ENCODE data around the gene USP11.
A peak's percentile ranks its signal among the peaks of the same experiment; 100 is the strongest.

The USP11 gene

DNA sequence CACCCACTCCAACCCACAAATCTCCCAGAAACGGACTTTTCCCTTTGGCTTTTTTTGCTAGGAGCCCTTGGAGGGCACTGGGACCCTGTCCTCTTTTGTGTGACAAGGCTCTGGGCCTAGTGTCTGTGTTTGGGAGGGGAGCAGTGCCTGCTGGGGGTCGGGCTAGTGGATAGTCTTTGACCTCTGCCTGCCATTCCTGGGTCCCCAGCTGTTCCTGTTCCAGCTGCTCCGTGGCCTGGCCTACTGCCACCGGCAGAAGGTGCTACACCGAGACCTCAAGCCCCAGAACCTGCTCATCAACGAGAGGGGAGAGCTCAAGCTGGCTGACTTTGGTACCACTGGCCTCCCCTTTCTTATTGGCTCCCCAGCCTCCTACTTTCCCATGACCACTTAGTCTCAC is 6.7 kb upstream of the USP11 start:
- DNase-seq: no peak

DNA sequence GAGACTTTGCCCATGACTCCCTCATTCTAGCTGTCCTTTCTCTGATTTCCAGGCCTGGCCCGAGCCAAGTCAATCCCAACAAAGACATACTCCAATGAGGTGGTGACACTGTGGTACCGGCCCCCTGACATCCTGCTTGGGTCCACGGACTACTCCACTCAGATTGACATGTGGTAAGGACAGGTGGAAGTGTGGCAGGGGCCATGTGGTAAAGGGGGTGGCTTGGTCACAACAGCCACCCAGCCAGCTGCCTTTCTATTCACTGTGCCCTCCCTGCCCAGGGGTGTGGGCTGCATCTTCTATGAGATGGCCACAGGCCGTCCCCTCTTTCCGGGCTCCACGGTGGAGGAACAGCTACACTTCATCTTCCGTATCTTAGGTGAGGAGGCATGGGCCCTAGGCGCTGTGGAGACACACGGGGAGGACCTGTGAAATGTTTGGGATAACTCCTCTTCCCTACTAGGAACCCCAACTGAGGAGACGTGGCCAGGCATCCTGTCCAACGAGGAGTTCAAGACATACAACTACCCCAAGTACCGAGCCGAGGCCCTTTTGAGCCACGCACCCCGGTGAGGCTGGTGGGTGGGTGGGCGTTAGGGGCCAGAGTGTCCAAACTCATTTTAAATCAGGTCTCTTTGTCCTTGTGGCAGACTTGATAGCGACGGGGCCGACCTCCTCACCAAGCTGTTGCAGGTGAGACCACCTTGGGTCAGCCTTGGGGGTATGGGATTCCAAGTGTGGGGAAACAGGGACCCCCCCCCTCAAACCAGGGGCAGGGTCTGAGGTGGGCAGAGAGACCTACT is 6.1 kb upstream of the USP11 start:
- no peak for DNase-seq

DNA sequence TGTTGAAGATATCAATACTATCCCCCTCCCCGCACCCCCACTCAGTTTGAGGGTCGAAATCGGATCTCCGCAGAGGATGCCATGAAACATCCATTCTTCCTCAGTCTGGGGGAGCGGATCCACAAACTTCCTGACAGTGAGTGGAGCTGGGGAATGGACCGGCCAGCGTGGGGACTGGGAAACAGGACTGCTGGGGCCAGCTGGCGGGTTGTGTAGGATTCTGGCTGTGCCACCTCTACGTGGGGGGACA is 5.5 kb upstream of the USP11 start:
- no peak for DNase-seq

DNA sequence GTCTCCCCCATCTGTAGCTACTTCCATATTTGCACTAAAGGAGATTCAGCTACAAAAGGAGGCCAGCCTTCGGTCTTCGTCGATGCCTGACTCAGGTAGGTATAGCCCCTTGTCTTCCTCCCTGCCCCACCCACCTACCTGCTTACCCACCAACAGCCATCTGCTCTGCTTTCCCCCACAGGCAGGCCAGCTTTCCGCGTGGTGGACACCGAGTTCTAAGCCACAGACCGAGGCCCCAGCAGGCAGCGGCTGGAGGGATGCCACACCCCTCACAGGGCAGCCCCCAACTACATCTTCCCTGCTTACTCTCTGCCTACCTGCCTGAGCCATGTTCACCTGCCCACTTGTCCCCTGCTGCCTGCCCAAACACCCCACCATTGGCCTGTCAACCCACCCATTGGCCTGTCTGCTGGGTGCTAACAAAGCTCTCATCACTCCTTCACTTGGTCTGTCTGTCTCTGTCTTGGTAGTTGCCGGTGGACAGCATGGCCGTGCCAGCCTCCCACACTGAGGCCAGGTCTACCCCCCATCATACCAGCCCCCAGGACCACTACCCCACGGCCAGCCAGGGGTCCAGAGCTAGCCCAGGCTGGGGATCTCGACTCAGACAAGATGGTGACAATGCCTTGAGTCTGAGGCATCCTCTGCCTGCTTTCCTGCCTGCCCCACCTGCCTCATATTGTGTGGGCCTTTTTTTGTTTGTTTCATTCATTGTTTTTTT is 4.1 kb upstream of the USP11 start:
- no peak for DNase-seq

DNA sequence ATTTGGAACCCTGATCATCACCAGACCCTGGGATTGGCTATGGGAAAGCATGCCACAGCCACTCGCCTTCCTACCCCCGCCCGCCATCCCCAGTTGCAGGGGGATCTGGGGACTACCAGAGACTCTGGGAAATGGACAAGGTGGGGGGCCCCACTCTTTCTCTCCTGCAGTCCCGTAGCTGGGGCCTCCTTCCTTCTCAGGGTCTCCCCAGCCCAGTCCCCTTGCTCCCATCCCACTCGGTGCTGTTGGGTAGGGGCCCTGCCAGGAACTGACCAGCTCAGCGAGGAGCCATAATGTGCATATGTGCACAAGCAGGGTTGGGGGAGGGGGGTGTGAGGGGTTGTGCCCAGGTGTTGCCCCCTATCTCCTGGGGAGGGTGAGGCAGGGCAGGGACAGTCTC is 3.4 kb upstream of the USP11 start:
- DNase-seq: no peak

DNA sequence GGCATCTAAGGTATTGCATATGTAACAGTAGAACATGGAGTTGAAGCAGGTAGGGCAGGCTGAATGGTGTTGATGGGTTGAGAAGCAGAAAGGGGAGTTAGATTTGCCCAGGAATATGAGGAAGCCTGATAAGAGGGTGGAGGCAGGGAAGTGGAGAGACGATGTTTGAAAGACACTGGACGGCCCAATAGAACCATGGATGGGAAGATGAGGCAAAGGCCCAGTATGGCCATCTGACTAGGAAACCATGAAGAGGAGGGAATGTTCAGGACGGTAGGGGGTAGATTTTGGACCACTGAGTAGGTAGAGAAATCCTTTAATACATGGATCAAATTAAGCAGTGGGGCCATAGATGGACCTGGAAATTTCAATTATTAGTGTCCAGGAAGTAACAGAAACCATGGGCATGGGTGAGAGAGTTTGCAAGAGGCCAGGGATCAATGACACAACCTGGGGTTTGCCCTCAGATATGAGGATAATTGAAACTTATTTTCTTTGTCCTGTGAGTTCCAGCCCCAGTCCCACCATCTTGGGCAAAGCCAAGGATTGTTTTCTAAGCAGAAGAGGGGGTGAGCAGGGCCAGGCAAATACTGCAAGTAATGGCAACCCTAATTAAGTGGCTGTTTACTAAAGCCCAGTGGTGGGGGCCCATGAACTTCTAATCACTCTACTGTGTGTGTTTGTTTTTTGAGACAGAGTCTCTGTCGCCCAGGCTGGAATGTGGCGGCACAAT is 2.5 kb upstream of the USP11 start:
- no peak for DNase-seq

DNA sequence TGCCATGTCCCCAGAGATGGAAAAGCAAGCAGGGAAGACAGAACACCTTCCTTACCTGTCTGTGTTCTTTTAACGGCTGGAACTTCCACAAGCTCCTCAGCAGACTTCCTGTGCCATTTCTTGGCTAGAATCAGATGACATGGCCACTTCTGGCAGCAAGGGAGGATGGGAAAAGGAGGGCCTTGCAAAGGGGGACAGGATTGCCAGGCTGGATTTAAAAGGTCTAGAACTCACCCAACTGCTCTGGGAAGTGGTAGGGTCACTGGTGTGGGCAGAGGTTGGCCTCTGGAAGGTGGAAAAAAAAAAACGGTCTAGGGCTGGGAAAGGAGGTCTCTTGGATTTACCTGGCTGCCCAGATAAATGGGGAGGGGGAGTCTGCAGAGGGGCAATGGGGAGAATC is 1.6 kb upstream of the USP11 start:
- DNase-seq: no peak

DNA sequence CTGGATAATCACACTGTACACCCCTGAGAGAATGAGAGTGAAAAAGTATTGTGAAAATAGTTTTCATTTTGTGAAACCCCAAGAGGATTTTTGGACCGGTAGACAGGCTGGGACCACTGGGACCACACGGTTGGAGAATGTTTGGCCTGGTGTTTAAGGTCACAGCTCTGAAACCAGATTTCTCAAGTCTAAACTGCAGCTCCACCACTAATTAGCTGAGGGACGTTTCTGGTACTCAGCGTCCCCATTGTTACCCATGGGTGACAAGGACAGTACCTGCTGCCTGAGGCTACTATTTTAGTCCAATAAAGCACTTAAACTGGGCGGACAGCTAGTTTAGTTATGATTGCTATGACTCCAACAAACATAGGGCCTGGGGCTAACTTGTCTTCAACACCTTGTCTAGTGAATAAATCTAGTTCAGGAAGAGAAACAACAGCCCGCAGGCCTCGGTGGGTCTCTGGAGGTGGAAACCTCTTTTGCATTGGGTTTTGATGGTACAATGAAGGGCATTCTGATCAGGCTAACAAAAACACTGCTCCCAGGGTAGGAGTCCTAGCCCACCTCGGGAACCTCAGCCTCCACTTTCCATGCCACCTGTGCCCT is 509 bp upstream of the USP11 start:
- DNase-seq: no peak

DNA sequence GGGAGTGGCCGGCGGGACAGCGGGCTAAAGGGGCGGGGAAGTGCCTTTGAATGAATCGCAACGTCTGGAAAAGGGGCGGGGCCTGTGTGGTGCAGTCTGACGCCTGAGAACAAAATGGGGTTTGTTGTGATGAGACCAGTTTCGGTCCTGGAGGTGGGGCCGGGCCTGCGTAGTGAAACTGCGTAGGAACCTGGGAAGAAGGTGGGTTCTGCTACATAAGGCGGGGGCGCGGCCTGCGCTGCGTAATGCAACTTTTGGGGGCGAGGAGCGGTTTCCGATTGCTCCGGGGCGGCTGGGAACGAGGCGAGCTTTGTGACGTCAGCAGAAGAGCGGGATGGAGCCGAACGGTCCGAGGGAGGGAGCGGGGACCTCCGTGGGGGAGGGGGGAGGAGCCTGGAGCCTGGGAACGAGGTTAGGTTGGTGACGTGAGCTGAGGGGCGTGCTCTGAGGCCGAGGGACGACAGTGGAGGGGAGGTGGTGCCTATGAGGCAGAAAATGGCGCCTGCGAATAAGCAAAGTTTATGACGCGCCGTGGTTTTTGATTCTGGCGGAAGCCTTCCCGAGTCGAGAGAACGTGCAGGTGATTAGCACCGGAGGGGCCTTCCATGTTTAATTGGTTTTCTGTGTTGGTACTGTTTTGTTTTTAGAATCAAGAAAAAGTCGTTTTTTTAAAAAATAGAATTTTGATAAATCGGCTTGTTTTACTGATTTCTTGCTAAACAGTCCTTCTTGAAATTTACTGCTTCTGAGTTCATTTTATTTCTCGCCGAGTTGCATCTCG is 714 bp downstream of the USP11 start:
- peak; percentile 96 for DNase-seq

DNA sequence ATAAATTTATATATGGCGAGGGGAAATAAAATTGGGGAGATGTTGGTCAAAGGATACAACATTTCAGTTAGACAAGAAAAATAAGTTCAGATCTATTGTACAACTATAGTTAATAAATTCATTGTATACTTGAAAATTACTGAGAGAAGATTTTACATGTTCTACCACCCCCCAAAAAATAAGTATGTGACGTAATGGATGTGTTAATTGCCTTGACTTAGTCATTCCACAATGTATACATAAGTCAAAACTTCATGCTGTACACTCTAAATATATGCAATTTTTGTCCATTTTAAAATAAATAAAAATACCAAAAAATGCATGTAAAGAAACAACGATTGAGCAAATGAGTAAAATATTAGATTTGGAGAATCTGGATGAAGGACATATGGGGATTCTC is 1.8 kb downstream of the USP11 start:
- no peak for DNase-seq

DNA sequence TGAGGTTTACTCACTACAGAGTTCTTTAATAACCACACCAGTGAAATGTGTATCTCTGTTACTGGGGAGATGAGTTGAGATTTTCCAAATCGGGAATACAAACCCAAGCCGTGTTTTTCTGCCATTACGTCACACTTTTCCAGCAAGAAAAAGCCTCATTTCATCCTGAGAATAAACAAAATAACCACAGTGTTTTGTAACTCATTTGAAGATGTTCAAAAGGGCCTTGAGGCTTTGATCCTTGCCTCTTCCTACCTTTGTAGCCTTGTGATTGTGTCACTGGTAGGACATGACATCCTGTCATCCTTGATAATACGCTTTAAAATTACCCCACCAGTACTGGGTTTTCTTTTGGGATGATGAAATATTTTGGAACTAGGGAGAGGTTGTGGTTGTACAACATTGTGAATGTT is 2.9 kb downstream of the USP11 start:
- no peak for DNase-seq

DNA sequence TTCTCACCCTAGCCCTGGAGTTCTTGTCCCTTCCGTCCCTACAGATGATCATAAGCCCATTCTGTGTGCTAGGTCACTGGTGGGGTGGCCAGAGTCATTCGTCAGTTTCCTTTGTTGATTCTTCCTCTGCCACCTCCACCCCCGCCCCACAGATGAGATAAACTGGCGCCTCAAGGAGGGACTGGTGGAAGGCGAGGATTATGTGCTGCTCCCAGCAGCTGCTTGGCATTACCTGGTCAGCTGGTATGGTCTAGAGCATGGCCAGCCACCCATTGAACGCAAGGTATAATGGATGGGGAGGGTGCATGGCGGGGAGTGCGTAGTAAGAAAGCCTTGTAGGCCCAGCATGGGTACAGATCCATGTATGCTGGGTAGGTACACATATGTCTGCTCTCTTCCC is 6.4 kb downstream of the USP11 start:
- DNase-seq: no peak

DNA sequence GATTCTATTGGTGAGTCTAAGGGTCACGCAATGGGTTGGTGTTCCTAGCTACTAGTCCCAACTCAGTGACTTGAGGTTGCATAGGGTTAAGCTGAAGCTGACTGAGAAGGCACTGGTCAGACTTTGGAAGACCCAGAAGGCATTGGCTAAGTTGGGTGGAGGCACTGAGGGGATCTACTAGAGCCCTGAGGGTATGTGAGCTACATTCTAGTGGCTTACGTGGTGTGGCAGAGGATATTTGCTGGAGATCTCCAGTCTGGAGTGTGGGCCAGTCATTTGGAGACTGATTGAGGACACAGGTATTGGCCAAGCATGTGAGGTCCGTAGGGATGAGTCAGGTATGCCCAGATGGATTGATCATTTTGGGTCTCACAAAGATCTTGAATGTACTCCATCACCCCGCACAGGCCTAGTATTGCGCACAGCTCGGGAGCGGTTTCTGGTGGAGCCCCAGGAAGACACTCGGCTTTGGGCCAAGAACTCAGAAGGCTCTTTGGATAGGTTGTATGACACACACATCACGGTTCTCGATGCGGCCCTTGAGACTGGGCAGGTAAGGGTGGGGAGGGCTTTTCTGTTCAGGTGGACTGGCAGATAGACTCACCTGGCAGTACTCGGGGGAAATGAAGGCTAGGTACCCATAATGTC is 7.2 kb downstream of the USP11 start:
- DNase-seq: no peak

DNA sequence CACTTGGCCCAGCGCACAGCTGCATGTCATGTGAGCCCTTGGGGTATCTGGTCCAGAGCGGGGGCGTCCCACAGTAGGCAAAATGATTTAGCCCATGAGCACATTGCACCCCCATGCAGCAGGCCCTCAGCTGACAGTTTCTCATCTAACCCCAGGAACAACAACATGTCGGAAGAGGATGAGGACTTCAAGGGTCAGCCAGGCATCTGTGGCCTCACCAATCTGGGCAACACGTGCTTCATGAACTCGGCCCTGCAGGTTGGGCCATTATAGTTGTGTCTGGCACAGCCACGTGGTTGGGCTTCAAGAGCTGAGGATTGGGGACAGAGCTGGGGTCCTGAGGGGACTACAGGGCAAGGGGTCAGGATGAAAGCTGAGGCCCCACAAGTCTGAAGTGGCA is 7.8 kb downstream of the USP11 start:
- no peak for DNase-seq

DNA sequence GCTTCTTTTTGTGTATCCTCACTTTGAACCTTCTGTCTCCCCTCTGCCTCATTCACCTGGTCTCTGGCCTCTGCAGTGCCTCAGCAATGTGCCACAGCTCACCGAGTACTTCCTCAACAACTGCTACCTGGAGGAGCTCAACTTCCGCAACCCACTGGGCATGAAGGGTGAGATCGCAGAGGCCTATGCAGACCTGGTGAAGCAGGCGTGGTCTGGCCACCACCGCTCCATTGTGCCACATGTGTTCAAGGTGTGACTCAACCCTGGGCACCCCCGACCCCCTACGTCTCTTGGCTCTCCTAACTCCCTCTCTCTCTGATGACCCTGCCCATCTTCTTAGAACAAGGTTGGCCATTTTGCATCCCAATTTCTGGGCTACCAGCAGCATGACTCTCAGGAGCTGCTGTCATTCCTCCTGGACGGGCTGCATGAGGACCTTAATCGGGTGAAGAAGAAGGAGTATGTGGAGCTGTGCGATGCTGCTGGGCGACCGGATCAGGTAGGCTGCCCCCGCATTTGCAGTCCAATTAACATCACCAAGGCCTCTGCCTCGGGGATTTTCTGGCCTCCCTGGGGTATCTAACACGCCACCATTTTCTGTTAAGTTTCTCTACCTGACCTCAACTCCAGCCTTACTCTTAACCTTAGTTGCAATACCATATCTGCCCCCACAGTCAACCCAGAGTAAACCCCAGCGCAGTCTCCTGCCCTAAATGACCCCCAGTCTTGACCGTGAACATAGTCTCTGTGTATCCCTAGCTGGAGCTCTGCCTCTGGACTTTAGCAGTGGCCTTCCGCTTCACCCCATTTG is 8.6 kb downstream of the USP11 start:
- DNase-seq: no peak

DNA sequence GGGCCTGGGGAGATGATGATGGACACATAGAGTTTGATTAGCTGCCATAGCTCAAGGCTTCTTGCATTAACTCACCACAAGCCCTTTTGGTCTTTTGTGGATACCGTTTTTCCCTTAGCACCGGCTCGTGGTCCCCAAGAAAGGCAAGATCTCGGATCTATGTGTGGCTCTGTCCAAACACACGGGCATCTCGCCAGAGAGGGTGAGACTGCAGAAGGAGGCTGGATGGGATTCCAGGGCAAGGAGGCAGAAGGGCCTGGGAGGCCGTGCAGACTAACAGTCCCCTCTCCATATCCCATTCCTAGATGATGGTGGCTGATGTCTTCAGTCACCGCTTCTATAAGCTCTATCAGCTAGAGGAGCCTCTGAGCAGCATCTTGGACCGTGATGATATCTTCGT is 9.5 kb downstream of the USP11 start:
- DNase-seq: no peak

DNA sequence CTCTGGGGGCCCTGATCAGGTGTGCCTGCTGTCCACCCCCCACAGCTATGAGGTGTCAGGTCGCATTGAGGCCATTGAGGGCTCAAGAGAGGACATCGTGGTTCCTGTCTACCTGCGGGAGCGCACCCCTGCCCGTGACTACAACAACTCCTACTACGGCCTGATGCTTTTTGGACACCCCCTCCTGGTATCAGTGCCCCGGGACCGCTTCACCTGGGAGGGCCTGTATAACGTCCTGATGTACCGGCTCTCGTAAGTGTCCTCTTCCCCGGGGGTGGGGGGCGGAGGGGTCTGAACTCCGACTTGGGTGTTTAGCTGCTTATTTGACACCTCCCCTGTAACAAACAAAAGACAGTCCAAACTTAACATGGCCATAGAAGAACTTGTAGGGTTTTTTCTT is 10.5 kb downstream of the USP11 start:
- no peak for DNase-seq

DNA sequence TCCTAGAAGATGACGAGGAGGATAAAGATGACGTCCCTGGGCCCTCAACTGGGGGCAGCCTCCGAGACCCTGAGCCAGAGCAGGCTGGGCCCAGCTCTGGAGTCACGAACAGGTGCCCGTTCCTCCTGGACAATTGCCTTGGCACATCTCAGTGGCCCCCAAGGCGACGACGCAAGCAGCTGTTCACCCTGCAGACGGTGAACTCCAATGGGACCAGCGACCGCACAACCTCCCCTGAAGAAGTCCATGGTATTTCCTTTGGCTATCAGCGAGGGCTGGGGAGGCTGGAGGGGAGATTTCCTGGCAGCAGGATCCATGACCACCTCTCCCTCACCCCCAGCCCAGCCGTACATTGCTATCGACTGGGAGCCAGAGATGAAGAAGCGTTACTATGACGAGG is 11.9 kb downstream of the USP11 start:
- no peak for DNase-seq

DNA sequence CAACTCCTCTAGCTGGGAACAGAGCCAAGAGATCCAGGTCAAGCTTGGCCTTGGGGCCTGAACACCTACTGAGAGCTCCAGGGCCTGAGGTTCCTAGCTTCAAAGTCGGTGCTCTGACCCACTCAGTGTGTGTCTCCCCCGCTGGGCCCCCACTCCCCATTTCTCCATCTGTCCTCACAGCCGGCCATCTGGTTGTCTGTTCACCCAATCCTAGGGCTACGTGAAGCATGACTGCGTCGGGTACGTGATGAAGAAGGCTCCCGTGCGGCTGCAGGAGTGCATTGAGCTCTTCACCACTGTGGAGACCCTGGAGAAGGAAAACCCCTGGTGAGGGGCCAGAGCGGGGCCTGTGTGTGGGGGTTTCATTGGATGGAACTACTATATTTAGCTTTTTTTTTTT is 12.3 kb downstream of the USP11 start:
- no peak for DNase-seq

DNA sequence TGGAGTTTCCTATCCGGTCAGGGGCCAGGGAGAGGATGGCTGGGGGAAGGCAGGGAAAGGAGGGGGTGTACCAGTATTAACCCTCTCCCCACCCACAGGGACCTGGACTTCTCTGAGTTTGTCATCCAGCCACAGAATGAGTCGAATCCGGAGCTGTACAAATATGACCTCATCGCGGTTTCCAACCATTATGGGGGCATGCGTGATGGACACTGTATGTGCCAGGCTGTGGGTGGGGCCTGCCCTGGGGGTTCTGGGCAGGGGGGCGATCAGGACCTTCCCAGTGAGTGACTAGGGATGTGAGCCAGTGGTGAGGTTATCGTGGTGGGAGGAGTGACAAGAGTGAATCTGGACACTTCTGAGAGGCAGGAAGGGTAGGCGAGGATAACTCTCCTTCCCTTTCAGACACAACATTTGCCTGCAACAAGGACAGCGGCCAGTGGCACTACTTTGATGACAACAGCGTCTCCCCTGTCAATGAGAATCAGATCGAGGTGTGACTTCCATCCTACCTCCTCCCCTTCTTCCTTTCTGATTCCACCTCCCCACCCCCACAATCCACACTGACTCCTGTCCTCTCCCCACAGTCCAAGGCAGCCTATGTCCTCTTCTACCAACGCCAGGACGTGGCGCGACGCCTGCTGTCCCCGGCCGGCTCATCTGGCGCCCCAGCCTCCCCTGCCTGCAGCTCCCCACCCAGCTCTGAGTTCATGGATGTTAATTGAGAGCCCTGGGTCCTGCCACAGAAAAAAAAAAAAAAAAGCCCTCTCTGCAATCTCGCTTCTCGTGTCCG is 14.6 kb downstream of the USP11 start:
- no peak for DNase-seq

DNA sequence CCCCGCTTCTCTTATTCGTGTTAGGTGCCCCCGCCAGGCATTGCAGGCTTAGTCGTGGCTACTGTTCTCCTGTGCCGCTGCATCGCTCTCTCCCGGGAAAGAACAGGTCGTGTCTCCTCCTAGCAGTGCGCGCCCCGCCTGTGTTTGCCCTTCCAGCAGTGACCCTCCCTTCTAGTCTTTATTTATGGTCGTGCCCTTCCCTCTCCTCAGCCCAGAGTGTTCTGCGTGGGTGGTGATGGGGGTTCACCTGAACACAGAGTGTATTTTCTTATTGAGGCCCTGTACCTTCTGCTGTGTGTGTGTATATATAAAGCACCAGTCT is 15.2 kb downstream of the USP11 start:
- no peak for DNase-seq
